ENCODE measurements around the gene PLGRKT. TPM values are rescaled to one million over a fixed set of nuclear protein-coding genes. Genes with fewer than 3 reads are reported as not detected.
"Not testable (repeated sequence)": the region's sequence is repeated elsewhere in the genome, so short reads cannot be mapped to it uniquely, and the experiment has no call there.

The PLGRKT gene
- total and polyA plus RNA-seq, 3 experiments from 2014 or later = 34.3 to 48.6 (median 36.1) TPM

DNA sequence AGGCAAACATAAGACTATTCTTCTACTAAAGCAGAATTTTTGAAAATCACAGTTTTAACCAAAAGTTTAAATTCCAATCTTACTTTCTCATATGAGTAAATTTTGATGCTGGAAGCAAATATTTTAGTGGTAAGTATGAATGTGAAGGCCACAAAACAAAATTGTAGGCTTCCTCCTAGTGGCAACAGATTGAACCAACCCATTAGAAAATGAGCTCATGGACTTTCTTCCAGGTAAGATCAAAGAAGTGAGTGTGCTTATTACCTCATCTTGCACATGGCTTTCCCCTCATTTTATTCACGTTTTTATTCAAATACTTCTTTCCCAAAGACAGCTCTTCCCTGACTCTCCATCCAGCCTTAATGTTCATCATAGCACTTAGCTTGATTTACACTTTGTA is 116.7 kb downstream of the PLGRKT start:
- Histone ChIP-seq H3K4me1 (ENCODE audit: insufficient read depth, low read length) (peaks cover 1% of the 10 kb centered on the region), H3K27ac (ENCODE audit: low read depth, low read length) (no peak overlapping the region), H3K27me3 (ENCODE audit: insufficient read depth, low read length, poor library complexity, severe bottlenecking) (no peaks in the 10 kb centered on the region), H3K9me3 (ENCODE audit: low read length) (no peaks in the 10 kb centered on the region), H3K36me3 (ENCODE audit: insufficient read depth, low read length) (no peaks in the 10 kb centered on the region), H3K4me3 (ENCODE audit: low read length) (no peak overlapping the region)
- DNase-seq = no peak
- Mint-ChIP-seq H3K4me1 (peaks cover 19 to 29% (median 21%) of the 10 kb centered on the region in 3 donors), H3K27me3 (no peaks in the 10 kb centered on the region), H3K36me3 (peaks cover 6 to 27% (median 6%) of the 10 kb centered on the region in 3 donors), H3K4me3 (no peak overlapping the region), H3K27ac (peak overlapping the region in 2 of 8 donors; percentile 1 to 30), H3K9me3 (peaks cover 0 to 11% (median 5%) of the 10 kb centered on the region in 5 donors)
- CTCF ChIA-PET = interaction anchor here (1.0 to 1.3 kb wide), 2 partner anchors 37 to 135 kb away, joined by 3 to 6 read pairs; no protein-coding TSS in a partner anchor
- POLR2A ChIA-PET = no interaction called here

DNA sequence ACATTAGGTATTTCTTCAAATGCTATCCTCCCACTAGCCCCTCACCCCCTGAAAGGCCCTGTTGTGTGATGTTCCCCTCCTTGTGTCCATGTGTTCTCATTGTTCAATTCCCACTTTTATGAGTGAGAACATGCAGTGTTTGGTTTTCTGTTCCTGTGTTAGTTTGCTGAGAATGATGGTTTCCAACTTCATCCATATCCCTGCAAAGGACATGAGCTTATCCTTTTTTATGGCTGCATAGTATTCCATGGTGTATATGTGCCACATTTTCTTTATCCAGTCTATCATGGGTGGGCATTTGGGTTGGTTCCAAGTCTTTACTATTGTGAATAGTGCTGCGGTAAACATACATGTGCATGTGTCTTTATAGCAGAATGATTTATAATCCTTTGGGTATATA is 121.3 kb downstream of the PLGRKT start:
- H3K27ac ChIP-seq (ENCODE audit: low read depth, low read length); DNase-seq; CTCF ChIA-PET; H3K4me1 ChIP-seq (ENCODE audit: insufficient read depth, low read length); H3K27me3 Mint-ChIP-seq; H3K4me1 Mint-ChIP-seq; H3K27me3 ChIP-seq (ENCODE audit: insufficient read depth, low read length, poor library complexity, severe bottlenecking); H3K36me3 ChIP-seq (ENCODE audit: insufficient read depth, low read length); H3K4me3 Mint-ChIP-seq; H3K27ac Mint-ChIP-seq; POLR2A ChIA-PET; H3K4me3 ChIP-seq (ENCODE audit: low read length): not testable (repeated sequence)
- peaks cover 12 to 25% (median 19%) of the 10 kb centered on the region in 5 donors for H3K9me3 Mint-ChIP-seq
- H3K9me3 ChIP-seq (ENCODE audit: low read length) = peaks cover 17% of the 10 kb centered on the region
- H3K36me3 Mint-ChIP-seq = peaks cover 10 to 51% (median 16%) of the 10 kb centered on the region in 3 donors

DNA sequence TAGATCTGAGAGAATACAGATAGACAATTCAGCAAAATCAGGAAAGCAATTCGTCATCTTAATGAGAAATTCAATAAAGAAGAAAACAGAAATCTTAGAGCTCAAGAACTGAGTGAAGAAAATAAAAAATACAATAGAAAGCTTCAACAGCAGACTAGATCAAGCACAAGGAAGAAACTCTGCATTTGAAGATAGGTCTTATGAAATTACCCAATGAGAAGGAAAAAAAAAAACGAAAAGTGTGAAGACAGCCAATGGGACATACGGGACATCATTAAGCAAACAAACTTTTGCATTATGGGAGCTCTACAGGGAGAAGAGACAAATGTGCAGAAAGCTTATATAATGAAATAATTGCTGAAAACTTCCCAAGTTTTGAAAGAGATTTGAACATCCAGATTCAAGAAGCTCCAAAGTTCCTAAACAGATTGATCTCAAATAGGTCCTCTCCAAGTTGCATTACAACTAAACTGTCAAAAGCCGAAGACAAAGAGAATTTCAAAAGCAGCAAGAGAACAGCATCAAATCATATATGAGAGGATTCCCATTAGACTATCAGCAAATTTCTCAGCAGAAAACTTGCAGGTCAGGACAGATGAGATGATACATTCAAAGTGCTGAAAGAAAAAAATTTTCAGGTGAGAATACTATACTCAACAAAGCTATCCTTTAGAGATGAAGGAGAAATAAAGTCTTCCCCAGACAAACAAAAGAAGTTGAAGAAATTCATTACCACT is 122.4 kb downstream of the PLGRKT start:
- Histone ChIP-seq H3K27ac (ENCODE audit: low read depth, low read length) (no peak overlapping the region), H3K4me1 (ENCODE audit: insufficient read depth, low read length) (no peaks in the 10 kb centered on the region), H3K27me3 (ENCODE audit: insufficient read depth, low read length, poor library complexity, severe bottlenecking) (no peaks in the 10 kb centered on the region), H3K36me3 (ENCODE audit: insufficient read depth, low read length) (peaks cover 3% of the 10 kb centered on the region), H3K9me3 (ENCODE audit: low read length) (peaks cover 17% of the 10 kb centered on the region), H3K4me3 (ENCODE audit: low read length) (no peak overlapping the region)
- Mint-ChIP-seq H3K27me3 (peaks cover 2 to 3% of the 10 kb centered on the region in 2 donors), H3K27ac (peak overlapping the region in 1 of 8 donors; percentile 15), H3K4me3 (no peak overlapping the region), H3K4me1 (peaks cover 0 to 3% (median 0%) of the 10 kb centered on the region in 3 donors), H3K9me3 (peaks cover 12 to 25% (median 19%) of the 10 kb centered on the region in 5 donors), H3K36me3 (peaks cover 12 to 57% (median 16%) of the 10 kb centered on the region in 3 donors)
- no peak for DNase-seq
- ChIA-PET CTCF (no interaction called here), POLR2A (no interaction called here)

DNA sequence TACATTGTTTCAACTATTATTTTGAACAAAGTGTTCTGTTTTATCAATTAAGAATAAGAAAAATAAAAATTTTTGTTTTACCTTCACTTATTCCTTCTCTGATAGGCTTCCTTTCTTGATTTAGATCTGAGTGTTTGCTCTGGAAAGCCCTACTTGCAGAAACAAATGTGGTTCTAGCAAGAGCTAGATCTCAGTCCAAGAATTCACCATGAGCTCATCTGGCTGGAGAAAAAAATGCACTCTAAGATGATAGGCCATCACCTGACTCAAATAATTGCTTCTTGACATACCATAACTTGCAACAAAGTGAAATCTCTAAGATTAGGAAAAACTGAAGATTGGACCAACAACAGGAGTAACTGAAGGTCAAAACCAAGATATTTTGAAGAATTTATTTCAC is 126.9 kb downstream of the PLGRKT start:
- H3K27ac Mint-ChIP-seq = no peak overlapping the region
- POLR2A ChIA-PET = no interaction called here
- H3K27me3 Mint-ChIP-seq = peaks cover 3 to 12% of the 10 kb centered on the region in 2 donors
- H3K36me3 Mint-ChIP-seq = peaks cover 9 to 33% (median 11%) of the 10 kb centered on the region in 3 donors
- no peak for DNase-seq
- peaks cover 13 to 15% (median 13%) of the 10 kb centered on the region in 3 donors for H3K4me1 Mint-ChIP-seq
- no peak overlapping the region for H3K27ac ChIP-seq (ENCODE audit: low read depth, low read length)
- no peak overlapping the region for H3K4me3 ChIP-seq (ENCODE audit: low read length)
- H3K4me1 ChIP-seq (ENCODE audit: insufficient read depth, low read length) = no peaks in the 10 kb centered on the region
- H3K4me3 Mint-ChIP-seq = no peak overlapping the region
- CTCF ChIA-PET = no interaction called here
- H3K36me3 ChIP-seq (ENCODE audit: insufficient read depth, low read length) = peaks cover 3% of the 10 kb centered on the region
- H3K9me3 Mint-ChIP-seq = peaks cover 11 to 14% (median 14%) of the 10 kb centered on the region in 5 donors
- H3K27me3 ChIP-seq (ENCODE audit: insufficient read depth, low read length, poor library complexity, severe bottlenecking) = no peaks in the 10 kb centered on the region
- peaks cover 16% of the 10 kb centered on the region for H3K9me3 ChIP-seq (ENCODE audit: low read length)

Other genes starting within 250 kb of the PLGRKT start
- not detected for gene INSL4, start 206.5 kb downstream of the PLGRKT start, total RNA-seq
- gene INSL4, start 206.5 kb downstream of the PLGRKT start, polyA plus RNA-seq = not detected
- 1 to 10 TPM; 1.9 to 2.8 TPM for gene RLN2, start 133.2 kb downstream of the PLGRKT start, total RNA-seq
- 8.8 TPM for gene RLN2, start 133.2 kb downstream of the PLGRKT start, polyA plus RNA-seq
- gene RLN1, start 98.0 kb downstream of the PLGRKT start, total RNA-seq = 1 to 10 TPM in 1 of 2 experiments, under 1 TPM in 1; 0.31 to 1.1 TPM
- 4.1 TPM for gene RLN1, start 98.0 kb downstream of the PLGRKT start, polyA plus RNA-seq
- gene CD274, start 12.6 kb upstream of the PLGRKT start, total RNA-seq = 10 to 100 TPM; 13.2 to 17.6 TPM
- gene CD274, start 12.6 kb upstream of the PLGRKT start, polyA plus RNA-seq = 6.1 TPM
- gene PDCD1LG2, start 72.6 kb upstream of the PLGRKT start, total RNA-seq = under 1 TPM; 0.33 to 0.37 TPM
- gene PDCD1LG2, start 72.6 kb upstream of the PLGRKT start, polyA plus RNA-seq = not detected
- 10 to 100 TPM; 13.2 to 15.0 TPM for gene RIC1, start 191.2 kb upstream of the PLGRKT start, total RNA-seq
- 6.3 TPM for gene RIC1, start 191.2 kb upstream of the PLGRKT start, polyA plus RNA-seq